Measurements from ENCODE around the gene XIRP1.

- TF ChIP-seq, protein P1, sequence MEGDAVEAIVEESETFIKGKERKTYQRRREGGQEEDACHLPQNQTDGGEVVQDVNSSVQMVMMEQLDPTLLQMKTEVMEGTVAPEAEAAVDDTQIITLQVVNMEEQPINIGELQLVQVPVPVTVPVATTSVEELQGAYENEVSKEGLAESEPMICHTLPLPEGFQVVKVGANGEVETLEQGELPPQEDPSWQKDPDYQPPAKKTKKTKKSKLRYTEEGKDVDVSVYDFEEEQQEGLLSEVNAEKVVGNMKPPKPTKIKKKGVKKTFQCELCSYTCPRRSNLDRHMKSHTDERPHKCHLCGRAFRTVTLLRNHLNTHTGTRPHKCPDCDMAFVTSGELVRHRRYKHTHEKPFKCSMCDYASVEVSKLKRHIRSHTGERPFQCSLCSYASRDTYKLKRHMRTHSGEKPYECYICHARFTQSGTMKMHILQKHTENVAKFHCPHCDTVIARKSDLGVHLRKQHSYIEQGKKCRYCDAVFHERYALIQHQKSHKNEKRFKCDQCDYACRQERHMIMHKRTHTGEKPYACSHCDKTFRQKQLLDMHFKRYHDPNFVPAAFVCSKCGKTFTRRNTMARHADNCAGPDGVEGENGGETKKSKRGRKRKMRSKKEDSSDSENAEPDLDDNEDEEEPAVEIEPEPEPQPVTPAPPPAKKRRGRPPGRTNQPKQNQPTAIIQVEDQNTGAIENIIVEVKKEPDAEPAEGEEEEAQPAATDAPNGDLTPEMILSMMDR (IDR thresholded peaks at IDR 0.05) = no peak
- no peak for TF ChIP-seq POLR2A (IDR thresholded peaks at IDR 0.05)
Measured at GRCh38 chr3:39168156-39168780, 24.1 kb downstream of the XIRP1 start.

Measured in esophagus squamous epithelium (tissue), 4 donors.